Cerebellar nuclear complex (tissue), 1 donor: ENCODE data around the gene TTC34.

Experiments used
- DNase-seq, 2 experiments: peaks; one replicate each; lab custom pipeline; 2025; lab: John Stamatoyannopoulos, UW

The TTC34 gene

DNA sequence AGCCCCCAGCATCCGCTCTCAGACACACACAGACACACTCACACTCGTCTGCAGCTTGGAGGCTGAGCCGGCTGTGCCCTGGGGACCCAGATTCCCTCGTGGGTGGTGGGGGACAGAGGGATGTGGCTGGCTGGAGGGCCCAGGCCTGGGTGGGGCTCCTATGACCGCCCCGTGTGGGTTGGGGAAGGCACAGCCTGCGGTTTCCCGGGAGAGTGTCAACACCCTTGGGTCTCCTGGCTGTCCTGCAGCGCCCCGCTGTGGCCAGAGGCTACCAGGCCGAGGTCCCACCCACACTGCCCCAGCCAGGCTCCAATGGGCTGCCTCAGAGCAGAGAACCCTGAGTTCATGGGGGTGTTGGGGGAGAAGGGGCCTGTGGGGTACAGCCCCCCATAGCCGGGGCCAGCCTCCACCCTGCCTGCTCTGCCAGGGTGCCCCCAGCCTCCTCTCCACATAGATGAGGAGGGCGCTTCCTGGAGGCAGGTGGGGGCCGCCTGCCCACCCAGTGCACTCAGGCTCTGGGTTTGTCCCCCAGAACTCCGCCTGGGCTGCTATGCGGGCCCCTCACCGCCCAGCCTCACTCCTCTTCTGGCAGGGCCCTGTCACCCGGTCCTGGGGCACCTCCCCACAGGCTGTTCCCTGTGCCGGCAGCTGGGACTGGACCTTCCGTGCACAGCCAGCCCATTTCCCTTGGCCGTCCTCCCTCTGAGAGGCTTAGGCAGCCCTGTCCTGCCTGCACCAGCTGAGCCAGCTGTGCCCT lies at the start of gene TTC34:
TTC34 (minus strand) TSS at position 159 of the 757 bp plus-strand sequence. CDS start 866 bp downstream, outside the sequence.
- DNase-seq: no peak

GRCh38 chr1:2850502-2850901 lies 49.0 kb upstream of the TTC34 start:
- DNase-seq: no peak

DNA sequence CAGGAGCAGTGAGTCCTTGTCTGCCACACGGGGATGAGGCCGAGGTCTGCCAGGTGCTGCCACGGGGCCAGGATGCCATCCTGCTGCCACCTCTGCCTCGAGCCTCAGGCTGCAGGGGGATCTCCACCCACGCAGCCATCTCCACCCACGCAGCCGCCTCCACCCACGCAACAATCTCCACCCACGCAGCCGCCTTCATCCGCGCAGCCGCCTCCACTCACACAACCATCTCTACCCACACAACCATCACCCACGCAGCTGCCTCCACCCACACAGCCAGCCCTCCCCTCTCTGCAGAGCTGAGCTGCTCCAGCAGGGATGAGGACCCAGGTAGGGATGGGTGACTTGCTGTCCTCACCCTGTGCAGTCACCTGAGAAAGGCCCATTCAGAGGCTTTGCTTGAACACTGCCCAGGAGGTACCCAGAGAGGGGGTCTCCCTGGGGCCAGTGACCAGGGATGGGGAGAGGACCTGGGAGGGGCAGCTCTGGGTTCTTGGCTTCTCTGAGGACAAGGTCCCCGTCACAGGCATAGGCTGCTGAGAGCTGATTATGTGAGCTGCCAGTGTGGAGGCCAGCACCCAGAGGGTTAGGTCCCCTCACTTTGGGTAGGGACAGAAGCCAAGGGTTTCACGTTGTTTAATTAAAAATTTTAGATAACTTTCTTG lies 46.6 kb upstream of the TTC34 start:
- no peak for DNase-seq

- DNase-seq: no peak
Measured at GRCh38 chr1:2847086-2847985, 45.8 kb upstream of the TTC34 start.

- DNase-seq: no peak
Measured at GRCh38 chr1:2845869-2846268, 44.4 kb upstream of the TTC34 start.

- no peak for DNase-seq
Measured at GRCh38 chr1:2840036-2840809, 38.7 kb upstream of the TTC34 start.

DNA sequence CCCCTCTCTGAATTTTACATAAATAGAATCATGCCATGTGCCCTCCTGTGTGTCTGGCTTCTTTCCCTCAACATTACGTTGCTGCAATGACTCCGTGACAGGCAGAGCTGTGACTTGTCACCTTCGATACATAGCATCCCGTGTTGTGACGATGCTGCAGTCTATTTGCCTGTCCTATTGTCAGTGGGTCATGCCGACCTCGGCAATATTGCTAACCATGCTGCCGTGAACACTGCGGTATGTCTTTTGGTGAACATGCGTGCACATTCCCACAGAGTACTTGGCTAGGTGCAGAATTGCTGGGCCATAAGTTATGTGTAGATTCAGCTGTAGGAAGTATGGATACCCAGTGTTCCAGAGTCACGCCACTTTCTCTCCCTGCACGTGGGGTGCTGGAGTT lies 36.3 kb upstream of the TTC34 start:
- DNase-seq: no peak

- no peak for DNase-seq
Measured at GRCh38 chr1:2837316-2837715, 35.8 kb upstream of the TTC34 start.

DNA sequence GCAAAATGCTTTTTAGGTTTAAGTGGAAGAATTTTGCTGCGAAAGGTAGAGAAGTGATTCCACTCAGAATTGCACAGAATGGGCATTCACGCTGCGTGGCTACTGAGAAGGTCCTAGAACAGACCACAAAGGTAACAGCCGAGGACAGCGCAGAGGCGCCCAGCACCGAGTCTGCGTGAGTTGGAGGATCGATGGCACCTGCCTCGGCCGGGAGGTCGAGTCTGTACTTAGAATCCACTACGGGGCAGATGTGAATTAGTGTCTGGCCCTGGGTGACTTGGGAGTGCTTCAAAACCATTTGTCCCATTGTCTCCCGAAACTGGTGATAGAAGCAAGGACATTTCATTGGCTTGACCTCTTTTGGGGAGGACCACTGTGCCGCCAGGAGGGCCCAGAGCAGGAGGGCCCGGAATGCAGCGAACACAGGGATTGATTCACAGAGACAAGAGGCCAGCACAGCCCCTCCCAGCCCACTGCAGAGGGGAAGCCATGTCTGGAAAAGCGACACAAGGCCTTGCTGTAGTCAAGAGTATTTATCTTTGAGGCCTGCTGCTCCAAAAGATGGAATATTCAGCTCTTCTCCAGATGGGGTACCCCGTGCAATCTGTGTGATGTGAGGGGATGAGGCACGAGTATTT lies 35.0 kb upstream of the TTC34 start:
- no peak for DNase-seq

DNA sequence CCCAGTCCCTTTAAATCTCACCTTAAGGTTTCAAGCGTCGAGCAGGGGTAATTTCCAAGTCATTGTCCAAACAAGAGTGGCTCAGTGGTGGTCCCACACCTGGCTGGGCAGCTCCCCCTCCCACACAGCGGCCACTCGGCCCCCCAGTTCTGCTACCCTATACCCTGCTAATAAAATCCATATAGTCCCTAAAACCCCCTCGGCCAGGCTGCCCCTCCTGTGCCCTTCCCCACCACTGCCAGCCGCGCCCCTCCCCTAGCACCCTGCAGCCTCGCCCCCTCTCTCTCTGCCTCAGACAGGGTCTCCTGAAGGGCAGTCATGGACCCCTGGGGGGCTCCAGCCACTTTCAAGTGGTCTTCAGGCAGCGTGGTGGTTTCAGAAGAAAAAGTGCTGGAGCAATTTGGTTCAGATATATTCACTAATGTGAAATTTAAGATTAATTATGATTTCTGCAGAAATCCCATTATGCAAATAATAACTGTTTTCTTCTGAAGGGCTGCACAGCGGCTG lies 34.2 kb upstream of the TTC34 start:
- no peak for DNase-seq

- no peak for DNase-seq
Measured at GRCh38 chr1:2834741-2835564, 33.5 kb upstream of the TTC34 start.

GRCh38 chr1:2834146-2834475 lies 32.6 kb upstream of the TTC34 start:
- DNase-seq: no peak

DNA sequence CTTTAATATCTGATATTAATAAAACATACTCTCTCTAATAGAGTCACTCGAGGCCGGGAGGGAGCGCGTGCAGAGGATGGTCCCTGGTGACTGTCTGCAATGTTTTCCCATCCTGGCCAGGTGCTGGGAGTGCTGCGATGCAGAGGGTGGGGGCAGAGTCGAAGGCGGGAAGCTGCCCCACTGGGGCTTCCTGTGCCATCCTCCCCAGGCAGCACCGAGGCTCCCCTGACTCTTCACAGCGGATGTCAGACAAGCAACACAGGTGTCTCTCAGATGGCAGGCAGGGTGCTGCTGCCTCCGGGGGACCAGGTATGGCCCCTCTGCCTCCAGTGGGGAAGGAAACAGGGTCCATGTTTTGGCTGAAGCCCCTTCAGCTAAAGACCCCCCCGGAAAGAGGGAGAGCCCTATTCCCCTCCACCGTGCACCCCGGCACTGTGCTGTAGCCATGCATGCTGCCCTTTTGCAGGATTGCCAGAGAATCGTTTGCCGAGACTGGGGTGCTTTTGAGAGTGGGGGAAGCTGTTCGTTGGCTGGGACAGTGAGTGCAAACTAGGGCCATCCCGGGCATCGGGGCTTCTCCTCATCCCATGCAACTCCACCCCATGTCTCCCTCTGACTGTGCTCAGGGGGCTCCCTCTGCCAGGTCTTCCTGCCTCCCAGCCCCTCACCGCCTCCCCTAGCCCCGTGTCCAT lies 32.1 kb upstream of the TTC34 start:
- DNase-seq: no peak

DNA sequence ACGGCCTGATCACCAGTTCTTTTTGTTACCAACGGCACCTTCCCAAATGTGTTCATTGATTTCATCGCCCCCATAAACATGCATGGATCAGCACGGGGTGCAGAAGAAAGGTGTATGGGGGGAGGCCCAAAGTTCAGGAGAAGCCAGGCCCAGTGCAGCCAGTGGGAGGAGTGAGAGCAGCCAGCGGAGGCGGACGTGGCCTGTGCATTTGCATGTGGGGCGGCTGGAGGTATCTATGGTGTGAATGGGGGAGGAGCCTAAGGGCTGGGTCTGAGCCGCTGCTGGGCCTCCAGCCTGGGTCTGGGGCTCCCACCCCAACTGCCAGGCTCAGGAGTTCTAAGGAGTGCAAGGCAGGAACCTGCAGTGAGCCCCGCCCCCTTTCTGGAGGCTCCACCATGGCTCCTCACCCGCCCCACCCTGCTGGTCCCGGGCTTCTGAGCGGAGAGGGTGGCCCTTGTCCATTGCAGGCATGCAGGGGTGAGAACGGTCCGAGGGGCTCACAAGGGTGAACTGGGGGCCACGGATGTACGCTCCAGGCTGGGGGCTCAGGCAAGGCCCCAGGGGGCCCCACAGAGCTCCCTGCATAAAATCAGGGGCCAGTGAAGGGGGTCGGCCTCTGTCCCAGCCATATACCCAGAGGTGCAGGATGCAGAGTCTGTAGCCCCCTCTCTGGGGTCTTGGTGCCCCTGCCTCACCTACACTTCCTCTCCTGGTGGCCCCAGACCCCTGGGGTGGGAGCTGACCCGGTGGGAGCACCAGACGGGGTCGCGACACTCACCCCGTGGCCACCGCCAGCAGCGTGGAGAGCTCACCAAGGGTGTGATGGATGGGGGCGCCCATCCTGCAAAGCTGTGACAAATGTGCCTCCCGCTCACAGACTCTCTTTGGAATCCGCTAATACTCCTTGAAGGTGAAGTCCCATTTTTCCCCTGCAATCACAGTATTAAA lies 31.3 kb upstream of the TTC34 start:
- DNase-seq: no peak

DNA sequence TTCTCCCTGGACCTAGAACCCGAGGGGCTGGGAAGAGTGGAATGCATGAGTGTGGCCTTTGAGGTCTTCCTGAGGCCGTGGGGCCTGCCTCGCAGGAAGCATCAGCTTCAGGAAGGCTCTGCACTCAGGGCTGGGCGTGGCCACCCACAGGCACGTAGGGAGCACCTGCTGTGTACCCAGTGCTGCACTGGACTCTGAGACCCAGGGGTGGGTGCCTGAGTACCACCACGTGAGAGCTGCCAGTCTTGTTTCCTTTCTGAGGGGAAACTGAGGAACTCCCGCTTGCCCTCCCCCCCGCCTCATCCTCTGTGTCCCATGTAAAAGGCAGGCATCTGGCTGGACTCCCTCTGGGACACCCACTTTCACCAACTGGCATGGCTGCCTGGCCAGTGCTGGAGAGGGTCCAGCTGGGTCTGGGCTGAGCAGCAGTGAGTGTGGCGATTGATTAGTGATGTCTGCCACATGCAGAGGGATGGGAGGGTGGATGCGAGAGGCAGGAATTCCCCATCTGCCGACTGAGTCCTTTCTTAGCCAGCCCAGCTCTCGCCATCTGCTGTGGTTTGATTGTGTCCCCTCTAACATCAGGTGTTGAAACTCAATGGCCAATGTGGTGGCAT lies 30.2 kb upstream of the TTC34 start:
- DNase-seq: no peak

GRCh38 chr1:2830761-2831425 lies 29.4 kb upstream of the TTC34 start:
- DNase-seq: no peak

- DNase-seq: no peak
Measured at GRCh38 chr1:2829846-2830615, 28.5 kb upstream of the TTC34 start.
